K562 (cell line): ENCODE data around the gene DDAH2. TPM values are rescaled to one million over a fixed set of nuclear protein-coding genes. Genes with fewer than 3 reads are reported as not detected.

Experiments used
- EP300 ChIP-seq: IDR thresholded peaks from 2 replicates; pipeline ENCODE4 v1.6.1; 2012; ENCODE audit warnings: low read length, improper control_type of control experiment
- ETV1 ChIP-seq: fragments of 450-650 bp; conservative IDR thresholded peaks from 2 replicates; pipeline ENCODE4 v1.6.1; 2016; ENCODE audit warnings: missing genetic modification characterization, control low read depth, low read depth, missing compliant biosample characterization
- HDAC2 ChIP-seq: fragments of 450-650 bp; IDR thresholded peaks from 2 replicates; pipeline ENCODE4 v1.6.1; 2016; ENCODE audit warnings: mild to moderate bottlenecking
- IRF1 ChIP-seq: sonication (generic); formaldehyde crosslinking; IDR thresholded peaks from 2 replicates; pipeline ENCODE4 v1.8.0; 2022; ENCODE audit warnings: missing genetic modification reagents, mild to moderate bottlenecking, borderline replicate concordance
- MTA2 ChIP-seq: fragments of 450-650 bp; IDR thresholded peaks from 2 replicates; pipeline ENCODE4 v1.6.1; 2016; ENCODE audit warnings: low read depth
- MTA3 ChIP-seq: fragments of 450-650 bp; formaldehyde crosslinking; IDR thresholded peaks from 2 replicates; pipeline ENCODE4 v1.6.1; 2017; ENCODE audit warnings: mild to moderate bottlenecking, borderline replicate concordance
- POLR2G ChIP-seq: fragments of 200-400 bp; formaldehyde crosslinking; IDR thresholded peaks from 2 replicates; pipeline ENCODE4 v1.6.1; 2017; ENCODE audit warnings: low read depth, mild to moderate bottlenecking, antibody characterized with exemption, low read length, moderate library complexity
- RBFOX2 ChIP-seq: fragments of 200-400 bp; formaldehyde crosslinking; IDR thresholded peaks from 2 replicates; pipeline ENCODE4 v1.6.1; 2017; ENCODE audit warnings: low read depth, mild to moderate bottlenecking, low read length, moderate library complexity
- RBM14 ChIP-seq: fragments of 200-400 bp; formaldehyde crosslinking; IDR thresholded peaks from 2 replicates; pipeline ENCODE4 v1.6.1; 2018; ENCODE audit warnings: low read depth, mild to moderate bottlenecking, low read length, moderate library complexity, borderline replicate concordance; ENCODE audit not compliant: insufficient read depth
- RFX5 ChIP-seq: IDR thresholded peaks from 2 replicates; pipeline ENCODE4 v1.6.1; 2011; ENCODE audit warnings: low read depth, mild to moderate bottlenecking, improper control_type of control experiment, low read length
- SAFB2 ChIP-seq: fragments of 200-400 bp; formaldehyde crosslinking; IDR thresholded peaks from 2 replicates; pipeline ENCODE4 v1.6.1; 2018; ENCODE audit warnings: borderline replicate concordance, low read length, low read depth, moderate library complexity; ENCODE audit not compliant: severe bottlenecking
- ZBTB11 ChIP-seq, 3 experiments: fragments of 200-800 bp in 1 of 3; fragments of 250-450 bp in 1 of 3; fragments of 450-650 bp in 1 of 3; sonication (Bioruptor Pico) in 1 of 3; sonication (Bioruptor generic) in 1 of 3; formaldehyde crosslinking in 1 of 3; IDR thresholded peaks; 2 replicates each; pipeline versions ENCODE4 v1.6.1 to v1.8.0; 2016 to 2022; ENCODE audit warnings: mild to moderate bottlenecking in 2 of 3, missing genetic modification characterization in 2 of 3, missing compliant biosample characterization in 1 of 3, moderate library complexity in 1 of 3
- ZBTB49 ChIP-seq: sonication (generic); formaldehyde crosslinking; IDR thresholded peaks from 2 replicates; pipeline ENCODE4 v1.8.0; 2022; ENCODE audit warnings: missing genetic modification reagents, mild to moderate bottlenecking, borderline replicate concordance
- ZNF12 ChIP-seq: sonication (generic); formaldehyde crosslinking; IDR thresholded peaks from 2 replicates; pipeline ENCODE4 v1.4.0; 2020; ENCODE audit warnings: mild to moderate bottlenecking, missing genetic modification reagents
- ZNF23 ChIP-seq: fragments of 250-450 bp; sonication (Bioruptor Pico); IDR thresholded peaks from 2 replicates; pipeline ENCODE4 v1.4.0; 2020; ENCODE audit warnings: mild to moderate bottlenecking
- ZNF696 ChIP-seq: fragments of 250-450 bp; sonication (Bioruptor Pico); conservative IDR thresholded peaks from 2 replicates; pipeline ENCODE4 v1.4.0; 2020; ENCODE audit warnings: mild to moderate bottlenecking, moderate library complexity
- polyA plus RNA-seq, 8 experiments: library from polyadenylated mRNA; depleted of rRNA in 4 of 8; stranded (reverse) in 5 of 8; unstranded in 3 of 8; fragments of >200 nt; fragmentation: Nextera tagmentation in 2 of 8; fragmentation: Illumina TruSeq in 1 of 8; extraction: Ambion mirVana in 2 of 8; extraction: Trizol in 1 of 8; gene quantifications; 2 replicates each; pipeline versions ENCODE4 v1.2.1 to v1.2.3, GENCODE V29; 2011 to 2014; ENCODE audit warnings: inconsistent platforms in 1 of 8, missing spikeins in 1 of 8
- total RNA-seq, 7 experiments: library from RNA; depleted of rRNA in 6 of 7; stranded (reverse); fragments of >200 nt in 6 of 7; fragmentation: Illumina TruSeq in 2 of 7; extraction: Trizol in 2 of 7; gene quantifications; 2 replicates each; pipeline versions ENCODE4 v1.2.1 to v1.2.3, GENCODE V29; 2011 to 2021; ENCODE audit warnings: low replicate concordance in 1 of 7
- TF ChIP-seq, protein P1 (sequence below): fragments of 250-450 bp; sonication (Bioruptor Pico); IDR thresholded peaks from 2 replicates; pipeline ENCODE4 v1.9.0; 2021; ENCODE audit warnings: mild to moderate bottlenecking
- TF ChIP-seq, protein P2 (sequence below): sonication (generic); formaldehyde crosslinking; IDR thresholded peaks from 2 replicates; pipeline ENCODE4 v1.8.0; 2022; ENCODE audit warnings: mild to moderate bottlenecking, missing genetic modification reagents

The DDAH2 gene
- total and polyA plus RNA-seq, 9 of the 15 experiments (the other 6 are each of a cell fraction or from before 2014, with no cell fraction given), result 1.8 to 45.4 (median 21.4) TPM

DNA sequence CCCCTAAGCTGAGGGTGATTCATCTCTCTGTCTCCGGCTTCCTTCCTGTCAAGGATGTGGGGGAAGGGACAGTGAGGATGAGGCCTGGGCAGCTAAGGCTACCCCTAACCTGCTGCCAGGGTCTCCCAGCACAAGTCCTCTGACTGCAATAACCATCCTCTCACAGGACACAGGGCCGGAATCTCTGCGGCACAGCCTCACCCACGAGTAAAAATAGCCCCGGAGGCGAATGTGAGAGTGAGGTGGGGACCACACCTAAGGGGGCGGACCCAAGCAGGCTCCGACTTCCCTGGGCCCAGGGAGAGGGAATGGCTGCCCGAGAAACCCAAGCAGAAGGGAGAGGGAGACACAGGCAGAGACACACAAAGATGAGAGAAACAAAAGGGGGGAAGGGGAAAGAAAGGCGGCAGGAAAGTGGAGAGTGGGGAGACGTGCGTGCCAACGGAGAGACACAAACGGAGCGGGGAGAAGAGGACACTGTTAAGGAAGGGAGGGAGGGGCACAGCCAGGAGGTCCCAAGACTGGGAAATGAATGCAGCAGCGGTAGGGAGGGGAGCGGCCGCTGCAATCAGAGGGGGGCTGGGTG lies 5.8 kb upstream of the DDAH2 start (continued):
- TF ChIP-seq ZNF23 (CRISPR knock-in tag) (peak; percentile 10; the same call in 1 of the 2 replicates), SAFB2 (no peak), ZBTB49 (CRISPR knock-in tag) (no peak), ZBTB11 (CRISPR knock-in tag; IDR thresholded peaks at IDR 0.05) (peak in 1 of 3 experiments; percentile 14; a peak in 1 of 6 replicates), HDAC2 (peak; percentile 89), IRF1 (CRISPR knock-in tag) (no peak), MTA2 (no peak), RBFOX2 (peak; percentile 91), POLR2G (peak; percentile 77), MTA3 (no peak), ZNF12 (peak; percentile 72; the same call in 1 of the 2 replicates), RFX5 (no peak), ETV1 (tag) (peak; percentile 100), ZNF696 (0 out of 2 replicates have a peak, but pooled peaks have one; percentile 21), RBM14 (no peak), EP300 (peak; percentile 88)
- TF ChIP-seq, protein P1, sequence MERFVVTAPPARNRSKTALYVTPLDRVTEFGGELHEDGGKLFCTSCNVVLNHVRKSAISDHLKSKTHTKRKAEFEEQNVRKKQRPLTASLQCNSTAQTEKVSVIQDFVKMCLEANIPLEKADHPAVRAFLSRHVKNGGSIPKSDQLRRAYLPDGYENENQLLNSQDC (CRISPR knock-in tag), result 0 out of 2 replicates have a peak, but pooled peaks have one; percentile 54
- TF ChIP-seq, protein P2, sequence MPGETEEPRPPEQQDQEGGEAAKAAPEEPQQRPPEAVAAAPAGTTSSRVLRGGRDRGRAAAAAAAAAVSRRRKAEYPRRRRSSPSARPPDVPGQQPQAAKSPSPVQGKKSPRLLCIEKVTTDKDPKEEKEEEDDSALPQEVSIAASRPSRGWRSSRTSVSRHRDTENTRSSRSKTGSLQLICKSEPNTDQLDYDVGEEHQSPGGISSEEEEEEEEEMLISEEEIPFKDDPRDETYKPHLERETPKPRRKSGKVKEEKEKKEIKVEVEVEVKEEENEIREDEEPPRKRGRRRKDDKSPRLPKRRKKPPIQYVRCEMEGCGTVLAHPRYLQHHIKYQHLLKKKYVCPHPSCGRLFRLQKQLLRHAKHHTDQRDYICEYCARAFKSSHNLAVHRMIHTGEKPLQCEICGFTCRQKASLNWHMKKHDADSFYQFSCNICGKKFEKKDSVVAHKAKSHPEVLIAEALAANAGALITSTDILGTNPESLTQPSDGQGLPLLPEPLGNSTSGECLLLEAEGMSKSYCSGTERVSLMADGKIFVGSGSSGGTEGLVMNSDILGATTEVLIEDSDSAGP (CRISPR knock-in tag), result 0 out of 2 replicates have a peak, but pooled peaks have one; percentile 60
